Lower leg skin (tissue), 4 donors: ENCODE measurements around the gene LTBP3. TPM values are rescaled to one million over a fixed set of nuclear protein-coding genes. Genes with fewer than 3 reads are reported as not detected.

ENCODE experiments used
- DNase-seq, 2 donors: peaks; one replicate each; pipeline ENCODE4 v3.0.0-alpha.2; 2019; ENCODE audit warnings: low spot score in 2 of 2
- H3K4me3 ChIP-seq: fragments of 200-600 bp; sonication (generic); 2 replicates; pipeline ENCODE4 v1.5.1; 2017; ENCODE audit warnings: mild to moderate bottlenecking, low read depth; ENCODE audit not compliant: poor library complexity, severe bottlenecking
- CTCF ChIP-seq, 3 donors: fragments of 450-650 bp; IDR thresholded peaks; one replicate each; pipeline ENCODE4 v1.5.1; 2016; ENCODE audit warnings: antibody characterized with exemption in 3 of 3, mild to moderate bottlenecking in 3 of 3, moderate library complexity in 2 of 3
- POLR2A ChIP-seq, 2 donors: fragments of 450-650 bp; IDR thresholded peaks; one replicate each; pipeline ENCODE4 v1.6.1; 2016 to 2017; ENCODE audit warnings: antibody characterized with exemption in 2 of 2, mild to moderate bottlenecking in 1 of 2, moderate library complexity in 1 of 2
- WGBS, 2 donors: methylation state at CpG; one replicate each; pipeline ENCODE4 v1.1.5; 2018; 5-methylcytosine and 5-hydroxymethylcytosine counted together
- intact Hi-C: fragments of 100-400 bp; cut with DNase I; formaldehyde crosslinking; loops from one replicate; pipeline ENCODE4 v1.15.0; 2023; ENCODE audit warnings: low total_unique reads
- total RNA-seq, 4 donors: library from RNA; depleted of rRNA; stranded (reverse); fragments of >200 nt; gene quantifications; one replicate each; pipeline ENCODE4 v1.1.0, GENCODE V29; 2016

LTBP3 gene
- total RNA-seq, 4 donors from 2014 or later: 71.9 to 113 (median 100) TPM

DNA sequence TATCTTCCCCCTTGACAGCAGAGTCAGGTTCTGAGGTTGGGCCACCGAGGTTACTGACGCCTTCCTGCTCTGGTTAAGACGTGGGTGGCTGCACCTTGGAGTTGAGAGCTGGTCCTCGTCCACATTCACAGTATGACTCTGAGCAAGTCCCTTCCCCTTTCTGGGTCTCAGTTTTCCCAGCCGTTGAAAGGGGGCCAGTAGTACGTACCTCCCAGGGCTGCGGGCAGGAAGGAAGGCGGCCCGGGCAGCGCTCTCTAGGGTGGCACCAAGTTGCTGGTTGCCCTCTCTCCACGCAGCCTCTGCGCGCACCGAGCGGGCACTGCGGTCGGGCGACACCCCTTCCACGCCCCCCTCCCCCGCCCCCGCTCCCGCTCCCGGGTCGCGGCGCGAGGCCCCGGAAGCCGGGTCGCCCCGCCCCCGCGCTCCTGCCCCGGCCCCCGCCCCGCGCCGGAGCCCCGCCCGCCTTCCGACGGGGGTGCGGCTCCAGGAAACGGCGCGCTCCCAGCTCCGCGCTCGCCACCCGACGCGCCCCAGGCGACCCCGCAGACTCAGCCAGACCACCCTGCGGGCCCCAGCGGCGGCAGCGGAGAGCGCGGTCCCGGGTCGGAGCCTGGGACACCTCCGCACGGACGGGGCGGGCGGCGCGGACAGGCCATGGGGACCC, 17.5 kb upstream of the LTBP3 start, which contains the start of gene EHBP1L1:
TSS of gene EHBP1L1 (plus strand) at position 486 of the 664 bp plus-strand sequence. CDS start 250 bp downstream, outside the sequence.
- 1 to 2% methylated on average over 32 to 43 of the region's 69 CpGs for WGBS, 2 donors
- peak in 1 of 2 donors; percentile 93 for DNase-seq
- TF ChIP-seq POLR2A (IDR thresholded peaks at IDR 0.05) (no peak), CTCF (IDR thresholded peaks at IDR 0.05) (no peak)
- H3K4me3 ChIP-seq: peak within 1 kb of the TSS; percentile 49
- intact Hi-C loops: loop anchor here (5.0 kb wide), 1 partner anchor 37 kb away; the partner anchor contains the start of gene MAP3K11

DNA sequence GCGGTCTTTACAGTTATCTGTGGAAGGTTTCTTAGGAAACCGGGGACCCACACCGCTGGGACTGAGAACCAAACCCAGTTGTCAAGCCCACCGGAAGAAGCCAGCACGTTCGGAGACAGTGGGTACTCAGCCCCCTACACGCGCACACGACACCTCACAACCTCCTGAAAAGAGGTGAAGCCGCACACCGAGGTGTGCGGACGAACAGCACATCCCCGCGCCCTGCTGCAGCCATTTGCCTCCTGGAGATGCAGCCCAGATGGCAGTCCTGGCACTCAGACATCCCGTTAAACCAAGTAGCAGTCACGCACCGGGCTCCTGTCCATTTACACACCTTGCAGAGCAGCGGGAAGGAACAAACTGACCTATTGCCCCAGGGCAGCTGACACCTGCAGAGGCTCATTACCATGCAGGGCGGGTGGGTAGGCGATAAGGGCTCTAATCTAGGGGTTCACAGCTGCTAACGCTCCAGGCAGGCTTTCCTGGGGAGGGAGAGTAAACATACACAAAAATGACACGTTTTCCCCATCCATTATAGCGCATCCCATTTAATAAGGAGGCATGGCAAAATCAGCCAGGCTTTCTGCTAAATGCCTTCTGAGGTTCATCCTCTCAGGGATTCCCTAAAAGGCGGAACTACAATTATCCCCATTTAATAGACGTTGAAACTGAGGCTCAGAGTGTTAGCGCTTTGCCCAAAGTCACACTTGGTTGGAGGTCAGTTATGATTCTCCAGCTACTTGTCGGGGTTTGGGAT, 16.8 kb upstream of the LTBP3 start:
- peak overlapping the region; percentile 6 for H3K4me3 ChIP-seq
- no peak for TF ChIP-seq POLR2A (IDR thresholded peaks at IDR 0.05)
- TF ChIP-seq CTCF (IDR thresholded peaks at IDR 0.05): no peak
- no peak for DNase-seq
- WGBS, 2 donors: 11 to 16% methylated on average over 20 to 27 of the region's 28 CpGs
- intact Hi-C loops: loop anchor here (5.0 kb wide), 1 partner anchor 37 kb away; the partner anchor contains the start of gene MAP3K11

GRCh38 chr11:65574109-65574810, 16.1 kb upstream of the LTBP3 start:
- WGBS, 2 donors: 0% methylated on average over 18 to 31 of the region's 67 CpGs
- intact Hi-C loops: no loop called here
- TF ChIP-seq POLR2A (IDR thresholded peaks at IDR 0.05) (no peak), CTCF (IDR thresholded peaks at IDR 0.05) (no peak)
- DNase-seq: peak; percentile 81 to 97
- H3K4me3 ChIP-seq: no peak overlapping the region

DNA sequence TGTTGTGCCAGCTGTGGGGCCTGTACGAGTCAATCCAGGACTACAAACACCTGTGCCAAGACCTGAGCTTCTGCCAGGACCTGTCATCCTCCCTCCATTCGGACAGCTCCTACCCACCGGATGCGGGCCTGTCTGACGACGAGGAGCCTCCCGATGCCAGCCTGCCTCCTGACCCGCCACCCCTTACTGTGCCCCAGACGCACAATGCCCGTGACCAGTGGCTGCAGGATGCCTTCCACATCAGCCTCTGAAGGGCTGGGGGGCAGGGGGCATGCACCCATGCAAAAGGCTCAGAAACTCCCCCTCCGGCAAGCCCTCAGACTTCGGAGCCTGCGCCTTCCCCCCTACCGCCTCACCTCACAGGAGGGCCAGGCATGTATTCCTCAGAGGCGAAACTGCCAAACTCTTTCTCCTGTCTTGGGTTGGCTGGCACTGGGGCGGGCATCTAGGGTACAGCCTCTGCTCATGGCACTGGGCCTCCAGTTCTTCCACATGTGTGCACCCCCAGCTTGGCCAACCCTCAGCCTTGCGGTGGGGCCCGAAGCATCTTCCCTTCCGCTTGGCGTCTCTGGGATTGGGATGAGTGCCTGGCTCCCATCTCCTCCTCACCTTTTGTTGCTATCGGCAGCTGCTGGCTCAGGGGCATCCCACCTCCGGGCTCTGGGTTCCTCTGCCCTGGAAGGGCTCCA, 15.4 kb upstream of the LTBP3 start:
- 19 to 22% methylated on average over 16 to 17 of the region's 22 CpGs for WGBS, 2 donors
- no peak for TF ChIP-seq CTCF (IDR thresholded peaks at IDR 0.05)
- no peak for TF ChIP-seq POLR2A (IDR thresholded peaks at IDR 0.05)
- H3K4me3 ChIP-seq: peak overlapping the region; percentile 35
- DNase-seq: no peak
- intact Hi-C loops: no loop called here

DNA sequence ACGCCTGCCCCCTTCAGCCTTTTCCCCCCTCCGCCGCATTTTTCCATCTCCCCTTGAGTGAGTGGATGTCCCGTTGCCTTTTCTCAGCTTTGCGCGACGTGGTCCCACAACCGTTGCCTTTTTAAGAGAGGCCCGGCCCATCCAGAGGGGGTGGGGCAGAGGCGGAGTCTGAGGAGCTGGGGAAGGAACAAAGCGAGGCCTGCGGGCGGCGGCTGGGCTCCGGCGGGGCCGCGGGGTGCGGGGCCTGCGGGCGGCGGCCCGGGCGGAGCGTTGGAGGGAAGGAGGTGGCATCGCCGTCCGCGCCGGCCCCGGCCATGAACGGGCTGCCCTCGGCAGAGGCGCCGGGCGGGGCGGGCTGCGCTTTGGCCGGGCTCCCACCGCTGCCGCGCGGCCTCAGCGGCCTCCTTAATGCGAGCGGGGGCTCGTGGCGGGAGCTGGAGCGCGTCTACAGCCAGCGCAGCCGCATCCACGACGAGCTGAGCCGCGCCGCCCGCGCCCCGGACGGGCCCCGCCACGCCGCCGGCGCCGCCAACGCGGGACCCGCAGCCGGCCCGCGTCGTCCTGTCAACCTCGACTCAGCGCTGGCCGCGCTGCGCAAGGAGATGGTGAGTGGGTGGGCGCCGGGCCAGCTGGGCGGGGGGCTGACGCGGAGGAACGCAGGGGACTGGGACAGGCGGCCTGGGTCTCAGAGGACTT, 14.3 kb upstream of the LTBP3 start, which contains the start of gene FAM89B:
TSS of gene FAM89B (plus strand) at position 183 of the 696 bp plus-strand sequence. CDS start at position 315, 132 bp downstream.
- 1 to 2% methylated on average over 49 to 54 of the region's 86 CpGs for WGBS, 2 donors
- no peak for TF ChIP-seq CTCF (IDR thresholded peaks at IDR 0.05)
- TF ChIP-seq POLR2A (IDR thresholded peaks at IDR 0.05): no peak
- peak within 1 kb of the TSS; percentile 35 for H3K4me3 ChIP-seq
- intact Hi-C loops: no loop called here
- DNase-seq: peak; percentile 91 to 98
